Measurements from ENCODE around the gene TMTC2. TPM values are rescaled to one million over a fixed set of nuclear protein-coding genes. Genes with fewer than 3 reads are reported as not detected.
A peak's percentile ranks its signal among the peaks of the same experiment; 100 is the strongest.

TMTC2 gene
- polyA plus RNA-seq, 4 donors = 1.1 to 5.6 (median 2.7) TPM

GRCh38 chr12:83074358-83074894 is 387.7 kb downstream of the TMTC2 start:
- H3K4me1 ChIP-seq (ENCODE audit: control insufficient read depth in 3 of 3, insufficient read depth in 2 of 3, low read depth in 1 of 3, low read length in 2 of 3) = no peaks in the 10 kb centered on the region
- no peaks in the 10 kb centered on the region for H3K27me3 ChIP-seq (ENCODE audit: control insufficient read depth in 3 of 3, insufficient read depth in 3 of 3, low read length in 3 of 3)
- H3K36me3 ChIP-seq (ENCODE audit: control insufficient read depth in 3 of 3, insufficient read depth in 2 of 3, low read depth in 1 of 3, low read length in 3 of 3) = peaks cover 0 to 2% (median 0%) of the 10 kb centered on the region in 3 donors
- WGBS, 3 donors = 84 to 92% (median 87%) methylated on average over 6 of the region's 6 CpGs
- no peak overlapping the region for H3K27ac ChIP-seq (ENCODE audit: low read depth in 1 of 3, low read length in 2 of 3)
- DNase-seq (no peak), FAIRE-seq (no peak)
- H3K4me3 ChIP-seq (ENCODE audit: low read depth in 1 of 3, low read length in 3 of 3) = no peak overlapping the region
- H3K9me3 ChIP-seq (ENCODE audit: control insufficient read depth in 2 of 2, insufficient read depth in 1 of 2, low read depth in 1 of 2, low read length in 1 of 2) = peaks cover 0 to 5% of the 10 kb centered on the region in 2 donors

GRCh38 chr12:83075471-83075870 is 388.8 kb downstream of the TMTC2 start:
- FAIRE-seq (no peak), DNase-seq (no peak)
- Histone ChIP-seq H3K4me3 (ENCODE audit: low read depth in 1 of 3, low read length in 3 of 3) (no peak overlapping the region), H3K4me1 (ENCODE audit: control insufficient read depth in 3 of 3, insufficient read depth in 2 of 3, low read depth in 1 of 3, low read length in 2 of 3) (no peaks in the 10 kb centered on the region), H3K9me3 (ENCODE audit: control insufficient read depth in 2 of 2, insufficient read depth in 1 of 2, low read depth in 1 of 2, low read length in 1 of 2) (peaks cover 0 to 5% of the 10 kb centered on the region in 2 donors), H3K27me3 (ENCODE audit: control insufficient read depth in 3 of 3, insufficient read depth in 3 of 3, low read length in 3 of 3) (no peaks in the 10 kb centered on the region), H3K36me3 (ENCODE audit: control insufficient read depth in 3 of 3, insufficient read depth in 2 of 3, low read depth in 1 of 3, low read length in 3 of 3) (peaks cover 0 to 2% (median 0%) of the 10 kb centered on the region in 3 donors), H3K27ac (ENCODE audit: low read depth in 1 of 3, low read length in 2 of 3) (no peak overlapping the region)
- WGBS, 3 donors = 21 to 65% (median 40%) methylated on average over 1 of the region's 1 CpG

DNA sequence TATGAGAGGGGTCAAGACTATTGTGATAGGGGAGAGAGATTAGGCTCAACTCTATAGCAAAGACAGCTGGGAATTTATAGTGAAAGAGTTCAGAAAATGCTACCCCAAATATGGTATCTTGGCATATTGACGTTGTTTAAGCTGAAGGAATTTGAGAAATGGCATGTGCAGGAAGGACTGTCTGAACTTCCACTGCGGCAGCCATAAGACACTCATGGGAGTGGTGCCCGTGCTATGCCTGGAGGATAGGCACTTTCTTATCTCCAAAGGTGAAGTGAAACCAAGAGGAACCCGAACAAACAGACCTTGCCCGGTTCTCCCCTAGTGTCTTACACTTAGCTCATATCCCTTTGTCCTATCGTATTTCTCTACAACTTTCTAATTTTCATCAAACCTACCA is 390.3 kb downstream of the TMTC2 start:
- Histone ChIP-seq H3K27ac (ENCODE audit: low read depth in 1 of 3, low read length in 2 of 3) (no peak overlapping the region), H3K9me3 (ENCODE audit: control insufficient read depth in 2 of 2, insufficient read depth in 1 of 2, low read depth in 1 of 2, low read length in 1 of 2) (peaks cover 0 to 5% of the 10 kb centered on the region in 2 donors), H3K36me3 (ENCODE audit: control insufficient read depth in 3 of 3, insufficient read depth in 2 of 3, low read depth in 1 of 3, low read length in 3 of 3) (peaks cover 0 to 2% (median 0%) of the 10 kb centered on the region in 3 donors), H3K4me3 (ENCODE audit: low read depth in 1 of 3, low read length in 3 of 3) (no peak overlapping the region), H3K4me1 (ENCODE audit: control insufficient read depth in 3 of 3, insufficient read depth in 2 of 3, low read depth in 1 of 3, low read length in 2 of 3) (no peaks in the 10 kb centered on the region), H3K27me3 (ENCODE audit: control insufficient read depth in 3 of 3, insufficient read depth in 3 of 3, low read length in 3 of 3) (no peaks in the 10 kb centered on the region)
- DNase-seq = no peak
- FAIRE-seq = no peak
- 88 to 91% (median 88%) methylated on average over 6 of the region's 6 CpGs for WGBS, 3 donors

GRCh38 chr12:83082690-83083276 is 396.1 kb downstream of the TMTC2 start:
- Histone ChIP-seq H3K4me3 (ENCODE audit: low read depth in 1 of 3, low read length in 3 of 3) (no peak overlapping the region), H3K27ac (ENCODE audit: low read depth in 1 of 3, low read length in 2 of 3) (peak overlapping the region in 1 of 3 donors; percentile 18), H3K36me3 (ENCODE audit: control insufficient read depth in 3 of 3, insufficient read depth in 2 of 3, low read depth in 1 of 3, low read length in 3 of 3) (no peaks in the 10 kb centered on the region), H3K27me3 (ENCODE audit: control insufficient read depth in 3 of 3, insufficient read depth in 3 of 3, low read length in 3 of 3) (no peaks in the 10 kb centered on the region), H3K4me1 (ENCODE audit: control insufficient read depth in 3 of 3, insufficient read depth in 2 of 3, low read depth in 1 of 3, low read length in 2 of 3) (no peaks in the 10 kb centered on the region), H3K9me3 (ENCODE audit: control insufficient read depth in 2 of 2, insufficient read depth in 1 of 2, low read depth in 1 of 2, low read length in 1 of 2) (peaks cover 0 to 5% of the 10 kb centered on the region in 2 donors)
- 57 to 74% (median 73%) methylated on average over 5 of the region's 5 CpGs for WGBS, 3 donors
- DNase-seq (no peak), FAIRE-seq (no peak)

- H3K27ac ChIP-seq (ENCODE audit: low read depth in 1 of 3, low read length in 2 of 3) = no peak overlapping the region
- FAIRE-seq (no peak), DNase-seq (no peak)
- H3K27me3 ChIP-seq (ENCODE audit: control insufficient read depth in 3 of 3, insufficient read depth in 3 of 3, low read length in 3 of 3) = no peaks in the 10 kb centered on the region
- WGBS, 3 donors = 62 to 86% (median 68%) methylated on average over 4 of the region's 4 CpGs
- H3K4me1 ChIP-seq (ENCODE audit: control insufficient read depth in 3 of 3, insufficient read depth in 2 of 3, low read depth in 1 of 3, low read length in 2 of 3) = no peaks in the 10 kb centered on the region
- H3K4me3 ChIP-seq (ENCODE audit: low read depth in 1 of 3, low read length in 3 of 3) = no peak overlapping the region
- H3K36me3 ChIP-seq (ENCODE audit: control insufficient read depth in 3 of 3, insufficient read depth in 2 of 3, low read depth in 1 of 3, low read length in 3 of 3) = no peaks in the 10 kb centered on the region
- H3K9me3 ChIP-seq (ENCODE audit: control insufficient read depth in 2 of 2, insufficient read depth in 1 of 2, low read depth in 1 of 2, low read length in 1 of 2) = peaks cover 0 to 5% of the 10 kb centered on the region in 2 donors
These were observed 396.9 kb downstream of the TMTC2 start for GRCh38 chr12:83083616-83084015.

GRCh38 chr12:83084516-83085234 is 398.0 kb downstream of the TMTC2 start:
- peaks cover 0 to 5% of the 10 kb centered on the region in 2 donors for H3K9me3 ChIP-seq (ENCODE audit: control insufficient read depth in 2 of 2, insufficient read depth in 1 of 2, low read depth in 1 of 2, low read length in 1 of 2)
- DNase-seq (no peak), FAIRE-seq (no peak)
- no peak overlapping the region for H3K27ac ChIP-seq (ENCODE audit: low read depth in 1 of 3, low read length in 2 of 3)
- WGBS, 3 donors = 74 to 81% (median 78%) methylated on average over 3 of the region's 3 CpGs
- H3K4me3 ChIP-seq (ENCODE audit: low read depth in 1 of 3, low read length in 3 of 3) = no peak overlapping the region
- no peaks in the 10 kb centered on the region for H3K36me3 ChIP-seq (ENCODE audit: control insufficient read depth in 3 of 3, insufficient read depth in 2 of 3, low read depth in 1 of 3, low read length in 3 of 3)
- no peaks in the 10 kb centered on the region for H3K27me3 ChIP-seq (ENCODE audit: control insufficient read depth in 3 of 3, insufficient read depth in 3 of 3, low read length in 3 of 3)
- no peaks in the 10 kb centered on the region for H3K4me1 ChIP-seq (ENCODE audit: control insufficient read depth in 3 of 3, insufficient read depth in 2 of 3, low read depth in 1 of 3, low read length in 2 of 3)

DNA sequence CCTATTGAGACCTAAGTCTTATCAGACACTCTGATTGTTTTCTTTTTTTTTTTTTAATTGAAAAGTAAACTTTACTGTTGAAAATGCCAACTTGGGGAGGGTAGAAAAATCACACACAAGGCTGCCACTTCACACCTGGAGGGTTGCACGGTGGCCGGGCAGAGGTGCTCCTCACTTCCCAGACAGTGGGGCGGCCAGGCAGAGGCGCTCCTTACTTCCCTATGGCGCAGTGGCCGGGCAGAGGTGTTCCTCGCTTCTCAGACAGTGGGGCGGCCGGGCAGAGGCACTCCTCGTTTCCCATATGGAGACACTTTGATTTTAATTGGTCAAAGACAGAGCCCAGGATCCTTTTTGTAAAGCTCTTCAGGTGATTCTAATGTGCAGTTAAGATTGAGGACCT is 399.3 kb downstream of the TMTC2 start:
- no peak for DNase-seq
- no peaks in the 10 kb centered on the region for H3K4me1 ChIP-seq (ENCODE audit: control insufficient read depth in 3 of 3, insufficient read depth in 2 of 3, low read depth in 1 of 3, low read length in 2 of 3)
- no peak for FAIRE-seq
- no peaks in the 10 kb centered on the region for H3K36me3 ChIP-seq (ENCODE audit: control insufficient read depth in 3 of 3, insufficient read depth in 2 of 3, low read depth in 1 of 3, low read length in 3 of 3)
- no peaks in the 10 kb centered on the region for H3K27me3 ChIP-seq (ENCODE audit: control insufficient read depth in 3 of 3, insufficient read depth in 3 of 3, low read length in 3 of 3)
- no peak overlapping the region for H3K27ac ChIP-seq (ENCODE audit: low read depth in 1 of 3, low read length in 2 of 3)
- no peak overlapping the region for H3K4me3 ChIP-seq (ENCODE audit: low read depth in 1 of 3, low read length in 3 of 3)
- 93 to 95% (median 94%) methylated on average over 10 of the region's 10 CpGs for WGBS, 3 donors
- H3K9me3 ChIP-seq (ENCODE audit: control insufficient read depth in 2 of 2, insufficient read depth in 1 of 2, low read depth in 1 of 2, low read length in 1 of 2) = peaks cover 0 to 5% of the 10 kb centered on the region in 2 donors

DNA sequence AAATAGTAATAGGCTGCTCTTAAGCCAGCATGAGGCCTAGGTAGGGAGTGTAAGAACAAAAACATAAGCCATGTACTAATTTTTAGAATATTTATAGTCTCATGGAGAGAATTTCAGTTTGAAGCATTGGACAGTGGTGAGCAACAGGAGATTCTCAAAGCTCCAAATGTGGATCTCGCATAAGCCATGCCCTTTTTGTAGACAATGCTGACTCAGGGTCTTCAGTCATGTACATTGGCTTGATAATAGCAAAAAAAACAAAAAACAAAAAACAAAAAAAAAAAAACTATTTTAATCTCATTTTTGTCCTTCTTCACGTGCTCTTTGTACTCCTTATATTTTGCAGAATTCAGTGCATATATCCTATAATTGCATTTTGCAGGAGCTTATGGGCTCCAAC is 402.9 kb downstream of the TMTC2 start:
- WGBS, 3 donors = 93 to 95% (median 95%) methylated on average over 2 of the region's 2 CpGs
- H3K27me3 ChIP-seq (ENCODE audit: control insufficient read depth in 3 of 3, insufficient read depth in 3 of 3, low read length in 3 of 3) = no peaks in the 10 kb centered on the region
- H3K27ac ChIP-seq (ENCODE audit: low read depth in 1 of 3, low read length in 2 of 3) = no peak overlapping the region
- FAIRE-seq (no peak), DNase-seq (no peak)
- H3K4me3 ChIP-seq (ENCODE audit: low read depth in 1 of 3, low read length in 3 of 3) = no peak overlapping the region
- no peaks in the 10 kb centered on the region for H3K4me1 ChIP-seq (ENCODE audit: control insufficient read depth in 3 of 3, insufficient read depth in 2 of 3, low read depth in 1 of 3, low read length in 2 of 3)
- H3K36me3 ChIP-seq (ENCODE audit: control insufficient read depth in 3 of 3, insufficient read depth in 2 of 3, low read depth in 1 of 3, low read length in 3 of 3) = no peaks in the 10 kb centered on the region
- H3K9me3 ChIP-seq (ENCODE audit: control insufficient read depth in 2 of 2, insufficient read depth in 1 of 2, low read depth in 1 of 2, low read length in 1 of 2) = peaks cover 0 to 5% of the 10 kb centered on the region in 2 donors

Measured in small intestine (tissue), 7 donors.